Measurements from ENCODE around the gene PRR5L. TPM values are rescaled to one million over a fixed set of nuclear protein-coding genes. Genes with fewer than 3 reads are reported as not detected.
"Not testable (repeated sequence)": the region's sequence is repeated elsewhere in the genome, so short reads cannot be mapped to it uniquely, and the experiment has no call there.

PRR5L gene
- total RNA-seq, 2 experiments from 2014 or later, result 6.9 to 7.3 TPM

DNA sequence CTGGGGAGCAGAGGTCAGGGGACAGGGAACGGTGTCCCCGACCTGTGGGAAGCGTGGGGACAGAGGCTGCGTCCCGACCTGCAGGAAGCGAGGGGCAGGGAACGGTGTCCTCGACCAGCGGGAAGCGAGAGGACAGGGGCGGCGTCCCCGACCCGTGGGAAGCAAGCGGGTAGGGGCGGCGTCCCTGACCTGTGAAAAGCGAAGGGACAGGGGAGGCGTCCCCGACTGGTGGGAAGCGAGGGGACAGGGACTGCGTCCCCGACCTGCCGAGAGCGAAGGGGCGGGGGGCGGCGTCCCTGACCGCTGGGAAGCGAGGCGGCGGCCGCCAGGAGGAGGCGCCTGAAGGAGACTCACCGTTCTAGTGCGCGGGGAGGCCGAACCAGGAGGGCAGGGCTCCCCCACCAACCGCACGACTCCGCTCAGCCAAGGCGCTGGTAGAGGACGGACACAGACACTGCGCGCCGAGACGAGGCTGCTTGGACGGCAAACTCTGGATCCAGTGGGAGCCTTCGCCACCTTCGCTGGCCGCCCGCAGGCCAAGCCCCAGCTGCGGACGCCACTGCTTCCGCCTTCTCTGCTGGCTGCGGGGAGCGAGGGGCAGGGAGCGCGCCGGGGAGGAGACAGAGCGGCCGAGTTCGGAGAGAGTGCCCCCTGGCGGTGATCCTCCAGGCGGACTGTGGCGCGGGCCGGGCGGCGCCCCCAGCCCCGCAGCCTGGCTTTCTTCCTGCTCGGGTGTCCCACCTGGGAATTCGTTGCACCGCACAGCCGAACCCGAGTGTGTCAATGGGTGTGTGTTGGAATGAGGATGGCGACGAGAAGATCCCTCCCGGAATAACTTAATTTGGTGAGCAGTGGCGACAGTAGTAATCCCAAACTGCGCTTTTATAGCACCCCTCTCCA lies 213.9 kb downstream of the PRR5L start, which contains the start of gene TRAF6:
TRAF6 (minus strand) TSS at position 579 of the 900 bp plus-strand sequence. CDS start 8,757 bp downstream, outside the sequence.
- peak; percentile 90 for DNase-seq
- peaks cover 31% of the 10 kb centered on the region for H3K4me1 Mint-ChIP-seq
- peak within 1 kb of the TSS; percentile 95 for H3K4me3 Mint-ChIP-seq
- H3K27ac Mint-ChIP-seq, result peak within 1 kb of the TSS; percentile 94
- H3K27me3 Mint-ChIP-seq, result peaks cover 10% of the 10 kb centered on the region
- CTCF ChIA-PET, result interaction anchor here (0.7 to 3.5 kb wide), 6 partner anchors 9 to 688 kb away, joined by 3 to 15 read pairs (median 6); no protein-coding TSS in a partner anchor
- POLR2A ChIA-PET, result no interaction called here
- no peaks in the 10 kb centered on the region for H3K9me3 Mint-ChIP-seq
- peaks cover 9% of the 10 kb centered on the region for H3K36me3 Mint-ChIP-seq (ENCODE audit: low read depth)

DNA sequence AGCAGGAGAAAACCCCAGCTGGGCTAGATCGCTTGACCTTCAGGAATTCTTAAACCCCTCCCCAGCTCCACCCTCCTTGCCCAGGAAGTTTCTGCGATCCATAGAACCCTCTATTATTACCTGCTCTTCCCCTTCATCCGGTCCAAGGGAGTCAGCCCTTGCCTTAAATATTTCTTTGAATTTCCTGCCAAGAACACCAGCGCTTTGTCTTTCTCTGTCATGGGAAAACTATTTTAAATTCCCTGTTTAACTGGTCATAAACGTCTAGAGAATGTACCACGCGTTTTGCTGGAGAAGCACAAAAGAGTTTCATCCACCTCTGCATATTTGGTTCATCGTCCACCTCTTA lies 214.5 kb downstream of the PRR5L start:
- Mint-ChIP-seq H3K27me3 (peaks cover 11% of the 10 kb centered on the region), H3K36me3 (ENCODE audit: low read depth) (peaks cover 8% of the 10 kb centered on the region), H3K4me3 (peak overlapping the region; percentile 95), H3K4me1 (peaks cover 27% of the 10 kb centered on the region), H3K27ac (peak overlapping the region; percentile 94), H3K9me3 (no peaks in the 10 kb centered on the region)
- no peak for DNase-seq
- CTCF ChIA-PET, result interaction anchor here (1.4 to 3.5 kb wide), 4 partner anchors 10 to 219 kb away, joined by 4 to 15 read pairs (median 8); no protein-coding TSS in a partner anchor
- POLR2A ChIA-PET, result no interaction called here

DNA sequence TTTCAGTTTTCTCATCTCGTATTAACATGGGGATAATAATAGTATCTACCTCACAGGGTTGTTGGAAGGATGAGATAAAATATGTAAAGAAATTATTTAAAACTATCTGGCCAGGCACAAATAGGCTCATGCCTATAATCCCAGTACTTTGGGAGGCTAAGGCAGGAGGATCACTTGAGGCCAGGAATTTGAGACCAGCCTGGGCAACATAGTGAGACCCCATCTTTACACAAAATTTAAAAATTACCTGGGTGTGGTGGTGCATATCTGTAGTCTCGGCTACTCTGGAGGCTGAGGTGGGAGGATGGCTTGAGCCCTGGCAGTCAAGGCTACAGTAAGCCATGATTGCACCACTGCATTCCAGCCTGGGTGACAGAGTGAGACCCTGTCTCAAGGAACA lies 215.0 kb downstream of the PRR5L start:
- POLR2A ChIA-PET; DNase-seq; H3K36me3 Mint-ChIP-seq (ENCODE audit: low read depth); H3K9me3 Mint-ChIP-seq: not testable (repeated sequence)
- H3K4me1 Mint-ChIP-seq, result peaks cover 22% of the 10 kb centered on the region
- CTCF ChIA-PET, result interaction anchor here (1.4 to 3.5 kb wide), 4 partner anchors 10 to 219 kb away, joined by 4 to 15 read pairs (median 8); no protein-coding TSS in a partner anchor
- H3K4me3 Mint-ChIP-seq, result peak overlapping the region; percentile 95
- peak overlapping the region; percentile 94 for H3K27ac Mint-ChIP-seq
- H3K27me3 Mint-ChIP-seq, result peaks cover 11% of the 10 kb centered on the region

GRCh38 chr11:36512016-36512415 lies 215.9 kb downstream of the PRR5L start:
- CTCF ChIA-PET, result no interaction called here

GRCh38 chr11:36513965-36514364 lies 217.9 kb downstream of the PRR5L start:
- Mint-ChIP-seq H3K9me3 (no peaks in the 10 kb centered on the region), H3K27ac (no peak overlapping the region), H3K36me3 (ENCODE audit: low read depth) (no peaks in the 10 kb centered on the region), H3K4me1 (peaks cover 10% of the 10 kb centered on the region), H3K4me3 (no peak overlapping the region), H3K27me3 (peaks cover 19% of the 10 kb centered on the region)
- CTCF ChIA-PET, result interaction anchor here (1.5 kb wide), 1 partner anchor 21 kb away, joined by 4 read pairs; no protein-coding TSS in a partner anchor
- DNase-seq, result no peak
- POLR2A ChIA-PET, result no interaction called here

More at GRCh38 chr11:36512016-36512415, 215.9 kb downstream of the PRR5L start:
- peaks cover 20% of the 10 kb centered on the region for H3K4me1 Mint-ChIP-seq
- no peak for DNase-seq
- H3K27me3 Mint-ChIP-seq, result peaks cover 11% of the 10 kb centered on the region
- peaks cover 2% of the 10 kb centered on the region for H3K36me3 Mint-ChIP-seq (ENCODE audit: low read depth)
- no peak overlapping the region for H3K4me3 Mint-ChIP-seq
- POLR2A ChIA-PET, result no interaction called here
- H3K27ac Mint-ChIP-seq, result no peak overlapping the region
- H3K9me3 Mint-ChIP-seq, result no peaks in the 10 kb centered on the region

Other genes starting within 250 kb of the PRR5L start
- gene COMMD9, start 6.9 kb upstream of the PRR5L start, total RNA-seq, result 10 to 100 TPM; 47.1 to 52.8 TPM
- gene TRAF6, start 214.0 kb downstream of the PRR5L start, total RNA-seq, result 10 to 100 TPM; 13.5 to 15.0 TPM